WERI-Rb-1 (cell line): ENCODE measurements around the gene FCHO2.

Experiments
- DNase-seq: peaks from one replicate; pipeline ENCODE4 v3.0.0-alpha.2; 2020
- H3K27ac ChIP-seq: fragments of 250-450 bp; sonication (Bioruptor Pico); 2 replicates; pipeline ENCODE4 v1.5.1; 2020; ENCODE audit warnings: mild to moderate bottlenecking, moderate library complexity
- H3K27me3 ChIP-seq: fragments of 250-450 bp; sonication (Bioruptor Pico); 2 replicates; pipeline ENCODE4 v1.5.1; 2021; ENCODE audit warnings: mild to moderate bottlenecking, low read depth, moderate library complexity; ENCODE audit not compliant: insufficient read depth, severe bottlenecking
- H3K36me3 ChIP-seq: fragments of 250-450 bp; sonication (Bioruptor Pico); 2 replicates; pipeline ENCODE4 v1.5.1; 2020; ENCODE audit warnings: mild to moderate bottlenecking, moderate library complexity
- H3K4me3 ChIP-seq: 2 replicates; pipeline ENCODE4 v1.5.1; 2011; ENCODE audit warnings: low read depth, mild to moderate bottlenecking, control low read depth, low read length
- H3K9me3 ChIP-seq: fragments of 250-450 bp; sonication (Bioruptor Pico); 2 replicates; pipeline ENCODE4 v1.5.1; 2021; ENCODE audit warnings: mild to moderate bottlenecking, moderate library complexity; ENCODE audit not compliant: severe bottlenecking
- CTCF ChIP-seq: IDR thresholded peaks from 2 replicates; pipeline ENCODE4 v1.5.1; 2011; ENCODE audit warnings: low read depth, mild to moderate bottlenecking, control low read depth, inconsistent platforms, low read length

The FCHO2 gene

GRCh38 chr5:72951671-72952468 lies 4.0 kb upstream of the FCHO2 start:
- no peak overlapping the region for H3K27ac ChIP-seq
- no peaks in the 10 kb centered on the region for H3K9me3 ChIP-seq
- H3K36me3 ChIP-seq, result no peaks in the 10 kb centered on the region
- no peaks in the 10 kb centered on the region for H3K27me3 ChIP-seq
- TF ChIP-seq CTCF, result no peak
- DNase-seq, result no peak
- no peak overlapping the region for H3K4me3 ChIP-seq

GRCh38 chr5:72954389-72954788 lies 1.5 kb upstream of the FCHO2 start:
- Histone ChIP-seq H3K4me3 (no peak overlapping the region), H3K9me3 (no peaks in the 10 kb centered on the region), H3K36me3 (no peaks in the 10 kb centered on the region), H3K27me3 (no peaks in the 10 kb centered on the region), H3K27ac (no peak overlapping the region)
- no peak for DNase-seq
- no peak for TF ChIP-seq CTCF

DNA sequence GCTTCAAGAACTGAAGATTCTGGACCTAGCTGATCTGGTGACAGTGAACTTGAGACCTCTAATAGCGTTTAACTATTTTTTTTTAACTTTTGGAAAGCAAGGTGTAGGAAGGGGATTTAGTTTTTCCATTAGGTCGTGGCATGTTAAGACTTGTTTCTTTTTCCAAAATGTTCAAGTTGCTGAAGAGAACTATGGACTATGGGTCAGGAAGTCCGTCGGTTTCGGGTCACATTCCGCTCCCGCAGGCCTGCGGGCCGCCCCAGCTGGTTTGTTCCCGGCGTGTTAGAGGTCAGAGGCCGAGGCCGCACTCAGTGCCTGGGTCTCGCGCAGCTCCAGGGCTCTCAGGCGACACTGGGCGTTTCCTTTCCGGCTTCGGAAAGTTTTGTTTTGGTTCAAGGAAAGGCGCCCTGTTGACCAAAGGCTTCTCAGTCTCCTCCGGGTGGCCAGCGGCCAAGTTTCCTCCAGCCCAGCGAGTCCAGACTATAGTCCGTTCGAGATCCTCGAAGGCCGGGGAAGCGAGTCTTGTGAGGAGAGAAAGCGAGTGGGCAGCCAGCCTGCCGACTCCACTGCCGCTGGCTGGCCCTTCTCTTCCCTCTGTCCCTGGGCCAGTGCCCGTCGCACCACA lies 586 bp upstream of the FCHO2 start:
- no peaks in the 10 kb centered on the region for H3K27me3 ChIP-seq
- no peak for TF ChIP-seq CTCF
- H3K27ac ChIP-seq, result peak overlapping the region; percentile 95
- peak overlapping the region; percentile 87 for H3K4me3 ChIP-seq
- H3K9me3 ChIP-seq, result no peaks in the 10 kb centered on the region
- H3K36me3 ChIP-seq, result no peaks in the 10 kb centered on the region; the same call in 1 of the 2 replicates
- no peak for DNase-seq

- TF ChIP-seq CTCF, result no peak
- Histone ChIP-seq H3K36me3 (no peaks in the 10 kb centered on the region; the same call in 1 of the 2 replicates), H3K4me3 (peak overlapping the region; percentile 87), H3K27me3 (no peaks in the 10 kb centered on the region), H3K9me3 (no peaks in the 10 kb centered on the region), H3K27ac (peak overlapping the region; percentile 95)
- DNase-seq, result peak; percentile 48
Measured at GRCh38 chr5:72956324-72957140, 691 bp downstream of the FCHO2 start.

- H3K4me3 ChIP-seq, result peak overlapping the region; percentile 87; the same call in 1 of the 2 replicates
Measured at GRCh38 chr5:72957337-72957736, 1.5 kb downstream of the FCHO2 start.

More at GRCh38 chr5:72957337-72957736, 1.5 kb downstream of the FCHO2 start:
- no peak for TF ChIP-seq CTCF
- DNase-seq, result no peak
- H3K27me3 ChIP-seq, result no peaks in the 10 kb centered on the region
- no peaks in the 10 kb centered on the region; the same call in 1 of the 2 replicates for H3K36me3 ChIP-seq
- no peaks in the 10 kb centered on the region for H3K9me3 ChIP-seq
- no peak overlapping the region for H3K27ac ChIP-seq
